Endothelial cell of umbilical vein (primary cell): ENCODE results near the gene SLC7A4. TPM values are rescaled to one million over a fixed set of nuclear protein-coding genes. Genes with fewer than 3 reads are reported as not detected.
"Not testable (repeated sequence)": the region's sequence is repeated elsewhere in the genome, so short reads cannot be mapped to it uniquely, and the experiment has no call there.

ENCODE experiments used
- BruUV-seq: library from RNA; stranded (reverse); fragments of 400-500 nt; replicated peaks from 2 replicates; lab custom pipeline; 2021; lab: Mats Ljungman, UMichigan
- CTCF ChIA-PET: fragments of 300-600, 350-600 bp; sonication (Branson Sonifier 250); formaldehyde crosslinking; loops from one replicate; lab custom pipeline; 2021; ENCODE audit warnings: antibody characterized with exemption, inconsistent platforms; lab: Charles Lee
- POLR2A ChIA-PET: fragments of 300-600, 350-600 bp; sonication (Branson Sonifier 250); formaldehyde crosslinking; loops from one replicate; lab custom pipeline; 2021; ENCODE audit warnings: antibody characterized with exemption, inconsistent platforms; lab: Charles Lee
- DNase-seq: peaks from one replicate; pipeline ENCODE4 v3.0.0-alpha.2; 2011; ENCODE audit warnings: low read depth, low spot score
- FAIRE-seq: peaks from 2 replicates; lab custom pipeline; 2011; peaks lifted over from hg19 to GRCh38; lab: Jason Lieb, UNC
- H2AFZ ChIP-seq: 2 replicates; pipeline ENCODE4 v1.6.0; 2012; ENCODE audit warnings: low read depth, low read length, control low read depth, inconsistent platforms
- H3K27ac ChIP-seq: 2 replicates; pipeline ENCODE4 v1.5.1; 2011; ENCODE audit warnings: low read depth, mild to moderate bottlenecking, control low read depth, low read length, moderate library complexity; ENCODE audit not compliant: insufficient read depth
- H3K27me3 ChIP-seq, 2 experiments: 2 replicates each; pipeline versions ENCODE4 v1.6.0 to v1.6.1; 2011; ENCODE audit warnings: low read length in 2 of 2, mixed read lengths in 1 of 2; ENCODE audit not compliant: control insufficient read depth in 2 of 2, insufficient read depth in 2 of 2
- H3K36me3 ChIP-seq, 2 experiments: 2 replicates in 1 of 2; 3 replicates in 1 of 2; pipeline ENCODE4 v1.5.1; 2011; ENCODE audit warnings: low read length in 2 of 2, mild to moderate bottlenecking in 1 of 2, moderate library complexity in 1 of 2; ENCODE audit not compliant: control insufficient read depth in 2 of 2, insufficient read depth in 2 of 2; ENCODE audit errors: extremely low read depth in 1 of 2
- H3K4me1 ChIP-seq: 3 replicates; pipeline ENCODE4 v1.5.1; 2011; ENCODE audit warnings: mild to moderate bottlenecking, low read length; ENCODE audit not compliant: control insufficient read depth, insufficient read depth; ENCODE audit errors: extremely low read depth
- H3K4me2 ChIP-seq: 2 replicates; pipeline ENCODE4 v1.6.1; 2011; ENCODE audit warnings: low read length, control low read depth, mixed read lengths; ENCODE audit not compliant: insufficient read depth
- H3K4me3 ChIP-seq, 3 experiments: fragments of 200-600 bp in 1 of 3; sonication (generic), shearing (Covaris generic) in 1 of 3; replicated peaks in 1 of 3; 2 replicates each; pipeline ENCODE4 v1.5.1; 2011 to 2016; ENCODE audit warnings: control low read depth in 3 of 3, low read length in 3 of 3, mild to moderate bottlenecking in 2 of 3, inconsistent platforms in 1 of 3, low read depth in 1 of 3, moderate library complexity in 1 of 3; ENCODE audit not compliant: insufficient read depth in 1 of 3
- H3K79me2 ChIP-seq: 2 replicates; pipeline ENCODE4 v1.6.0; 2012; ENCODE audit warnings: low read length, inconsistent platforms; ENCODE audit not compliant: control insufficient read depth, insufficient read depth
- H3K9ac ChIP-seq: replicated peaks from 2 replicates; pipeline ENCODE3; 2011; ENCODE audit warnings: low read length, control low read depth; ENCODE audit not compliant: insufficient read depth; ENCODE audit errors: extremely low read depth
- H3K9me1 ChIP-seq: replicated peaks from 3 replicates; pipeline ENCODE4 v1.6.0; 2011; ENCODE audit warnings: mild to moderate bottlenecking, low read length; ENCODE audit not compliant: control insufficient read depth, insufficient read depth; ENCODE audit errors: extremely low read depth
- H3K9me3 ChIP-seq: replicated peaks from 2 replicates; pipeline ENCODE4 v1.5.1; 2012; ENCODE audit warnings: low read length, inconsistent platforms; ENCODE audit not compliant: control insufficient read depth, insufficient read depth
- H4K20me1 ChIP-seq: replicated peaks from 2 replicates; pipeline ENCODE3; 2011; ENCODE audit warnings: mild to moderate bottlenecking, low read length; ENCODE audit not compliant: control insufficient read depth, insufficient read depth; ENCODE audit errors: extremely low read depth
- dilution Hi-C: fragments of 300-500 bp; cut with MboI; formaldehyde crosslinking; loops from one replicate; pipeline ENCODE4 v1.15.0; 2019; ENCODE audit warnings: low sequenced_read_pairs; ENCODE audit not compliant: extremely low pct_ligation_motif_present
- intact Hi-C: fragments of 100-400 bp; cut with micrococcal nuclease; formaldehyde crosslinking; loops from one replicate; pipeline ENCODE4 v1.10.0; 2022
- polyA plus RNA-seq, 4 experiments: library from polyadenylated mRNA; depleted of rRNA in 3 of 4; stranded (reverse) in 3 of 4; unstranded in 1 of 4; fragments of >200 nt; gene quantifications; 2 replicates each; pipeline versions ENCODE4 v1.2.1 to v1.2.3, GENCODE V29; 2011 to 2012; ENCODE audit warnings: missing spikeins in 1 of 4
- total RNA-seq: library from RNA; stranded (reverse); gene quantifications from 2 replicates; pipeline ENCODE4 v1.2.3, GENCODE V29; 2021

The SLC7A4 gene
- total and polyA plus RNA-seq, 2 donors (not counting 3 experiments of a cell fraction or from before 2014, with no cell fraction given), result not detected

GRCh38 chr22:21061660-21062321, 29.4 kb upstream of the SLC7A4 start:
- H3K27me3 ChIP-seq, H3K27ac ChIP-seq, dilution Hi-C loops, H3K4me3 ChIP-seq, H3K4me2 ChIP-seq, FAIRE-seq, H3K79me2 ChIP-seq, POLR2A ChIA-PET, H3K9me3 ChIP-seq, H4K20me1 ChIP-seq, H3K9ac ChIP-seq, DNase-seq, H3K4me1 ChIP-seq, H2AFZ ChIP-seq, intact Hi-C loops, H3K9me1 ChIP-seq, H3K36me3 ChIP-seq, BruUV-seq: not testable (repeated sequence)
- CTCF ChIA-PET, result interaction anchor here (0.7 kb wide), 1 partner anchor 20 kb away, joined by 4 read pairs; no protein-coding TSS in a partner anchor

DNA sequence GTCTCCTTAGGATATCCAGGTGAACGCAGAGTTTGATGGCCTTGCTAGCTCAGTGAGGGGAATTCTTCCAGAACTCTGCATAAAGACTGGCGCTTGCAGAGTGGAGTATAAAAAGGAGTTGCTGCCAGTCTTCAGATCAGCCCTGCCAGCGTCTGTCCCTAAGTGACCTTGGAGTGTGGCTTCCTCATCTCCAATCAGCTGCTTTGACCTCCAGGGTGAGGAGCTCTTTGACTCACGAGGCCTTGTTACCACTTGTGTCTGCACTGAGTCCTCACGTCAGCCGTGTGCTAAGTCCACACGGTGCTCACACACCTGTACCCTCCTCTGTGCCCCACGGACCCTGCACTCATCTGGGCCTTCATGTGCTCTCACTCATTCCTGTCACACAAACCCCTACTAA, 28.0 kb upstream of the SLC7A4 start:
- H3K9ac ChIP-seq, H3K27me3 ChIP-seq, H3K4me2 ChIP-seq, intact Hi-C loops, H3K4me3 ChIP-seq, dilution Hi-C loops, POLR2A ChIA-PET, CTCF ChIA-PET, H2AFZ ChIP-seq, H3K27ac ChIP-seq, H4K20me1 ChIP-seq, H3K9me1 ChIP-seq, DNase-seq, H3K9me3 ChIP-seq, FAIRE-seq, H3K4me1 ChIP-seq, BruUV-seq, H3K36me3 ChIP-seq, H3K79me2 ChIP-seq: not testable (repeated sequence)
